Pancreas (tissue), 10 donors: ENCODE results near the gene LINGO3. TPM values are rescaled to one million over a fixed set of nuclear protein-coding genes. Genes with fewer than 3 reads are reported as not detected.

ENCODE experiments used
- ATAC-seq, 4 donors: fragments of 200-7000 bp; cut with Tn5 transposase; one replicate each; pipeline versions ENCODE4 v1.8.0 to v1.9.1; 2020; ENCODE audit warnings: mild to moderate bottlenecking in 4 of 4, moderate library complexity in 4 of 4
- DNase-seq, 6 donors: peaks; one replicate each; pipeline ENCODE4 v3.0.0-alpha.2; 2020
- FAIRE-seq: peaks from 2 replicates; lab custom pipeline; 2012; peaks lifted over from hg19 to GRCh38; lab: Jason Lieb, UNC
- H3K27ac ChIP-seq, 4 donors: fragments of 200-600 bp; sonication (generic); 1 replicate in 3 of 4; 2 replicates in 1 of 4; pipeline versions ENCODE4 v1.5.0 to v1.8.0; 2020
- H3K27me3 ChIP-seq, 4 donors: fragments of 200-600 bp; one replicate each; pipeline ENCODE4 v1.8.0; 2021
- H3K36me3 ChIP-seq, 3 donors: fragments of 200-600 bp; sonication (generic) in 1 of 3; one replicate each; pipeline versions ENCODE4 v1.5.0 to v1.8.0; 2020 to 2021
- H3K4me1 ChIP-seq, 3 donors: fragments of 200-600 bp; one replicate each; pipeline ENCODE4 v1.8.0; 2021
- H3K4me3 ChIP-seq, 4 donors: fragments of 200-600 bp; sonication (generic) in 2 of 4; one replicate each; pipeline versions ENCODE4 v1.5.0 to v1.8.0; 2020 to 2021
- H3K9me3 ChIP-seq, 4 donors: fragments of 200-600 bp; one replicate each; pipeline ENCODE4 v1.8.0; 2021
- WGBS, 2 donors: extraction: QIAGEN DNeasy Blood & Tissue Kit; methylation state at CpG; one replicate each; pipeline ENCODE4 v1.1.7; 2013; 5-methylcytosine and 5-hydroxymethylcytosine counted together
- intact Hi-C, 3 donors: fragments of 100-400 bp; cut with DNase I; formaldehyde crosslinking; loops; one replicate each; pipeline versions ENCODE4 v1.11.1 to v1.14.2; 2022
- polyA plus RNA-seq, 2 donors: library from polyadenylated mRNA; stranded (reverse); fragments of 200-250 nt; gene quantifications; one replicate each; pipeline ENCODE4 v1.2.3, GENCODE V29; 2013
- total RNA-seq, 6 donors: library from RNA; stranded (reverse); fragmentation: NEBNext Ultra II Directional in 4 of 6; extraction: Animal tissue kit (Norgen Biotek cat#: 25700) in 4 of 6; gene quantifications; one replicate each; pipeline versions ENCODE4 v1.2.1 to v1.2.4, GENCODE V29; 2021 to 2023
- TF ChIP-seq, protein P1 (sequence below), 4 donors: fragments of 200-600 bp; sonication (generic) in 3 of 4; IDR thresholded peaks; one replicate each; pipeline versions ENCODE4 v1.5.0 to v1.8.0; 2021; ENCODE audit warnings: antibody characterized with exemption in 4 of 4
- donor health status: healthy with polysubstance abuse.
- donor health status: DM: no; HTN: no; CAD: no; lungs with moderate emphysema.
- donor health status: DM: no; HTN: no; CAD: no.
- donor health status: control.
- donor health status: control.
- donor health status: Bipolar disorder and iron deficiency.
- donor health status: DM: yes; HTN: yes; CAD: no.
- donor health status: DM: no; HTN: no; CAD: no.
- donor health status: DM: no; HTN: no; CAD: no.
- donor health status: DM: yes; HTN: yes; CAD: no.

LINGO3 gene
- total and polyA plus RNA-seq, 8 donors, result 0.05 to 1.5 (median 0.16) TPM; not detected in 5

GRCh38 chr19:2271234-2272103, 36.5 kb downstream of the LINGO3 start:
- TF ChIP-seq, protein P1, sequence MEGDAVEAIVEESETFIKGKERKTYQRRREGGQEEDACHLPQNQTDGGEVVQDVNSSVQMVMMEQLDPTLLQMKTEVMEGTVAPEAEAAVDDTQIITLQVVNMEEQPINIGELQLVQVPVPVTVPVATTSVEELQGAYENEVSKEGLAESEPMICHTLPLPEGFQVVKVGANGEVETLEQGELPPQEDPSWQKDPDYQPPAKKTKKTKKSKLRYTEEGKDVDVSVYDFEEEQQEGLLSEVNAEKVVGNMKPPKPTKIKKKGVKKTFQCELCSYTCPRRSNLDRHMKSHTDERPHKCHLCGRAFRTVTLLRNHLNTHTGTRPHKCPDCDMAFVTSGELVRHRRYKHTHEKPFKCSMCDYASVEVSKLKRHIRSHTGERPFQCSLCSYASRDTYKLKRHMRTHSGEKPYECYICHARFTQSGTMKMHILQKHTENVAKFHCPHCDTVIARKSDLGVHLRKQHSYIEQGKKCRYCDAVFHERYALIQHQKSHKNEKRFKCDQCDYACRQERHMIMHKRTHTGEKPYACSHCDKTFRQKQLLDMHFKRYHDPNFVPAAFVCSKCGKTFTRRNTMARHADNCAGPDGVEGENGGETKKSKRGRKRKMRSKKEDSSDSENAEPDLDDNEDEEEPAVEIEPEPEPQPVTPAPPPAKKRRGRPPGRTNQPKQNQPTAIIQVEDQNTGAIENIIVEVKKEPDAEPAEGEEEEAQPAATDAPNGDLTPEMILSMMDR (IDR thresholded peaks at IDR 0.05), result no peak
- DNase-seq, result peak in 1 of 6 donors; percentile 48
- no peak for ATAC-seq
- no peak for FAIRE-seq
- Histone ChIP-seq H3K27ac (peak overlapping the region; percentile 97 to 100 (median 98)), H3K9me3 (no peaks in the 10 kb centered on the region), H3K27me3 (no peaks in the 10 kb centered on the region), H3K36me3 (peaks cover 0 to 13% (median 5%) of the 10 kb centered on the region in 3 donors), H3K4me1 (peaks cover 8 to 25% (median 20%) of the 10 kb centered on the region in 3 donors), H3K4me3 (peak overlapping the region; percentile 82 to 99 (median 98))
- WGBS, 2 donors, result 13 to 15% methylated on average over 43 of the region's 43 CpGs
- intact Hi-C loops, result loop anchor here in 1 of 3 donors (5.0 kb wide), 1 partner anchor 34 kb away; the partner anchor contains the start of genes PLEKHJ1 and SF3A2

DNA sequence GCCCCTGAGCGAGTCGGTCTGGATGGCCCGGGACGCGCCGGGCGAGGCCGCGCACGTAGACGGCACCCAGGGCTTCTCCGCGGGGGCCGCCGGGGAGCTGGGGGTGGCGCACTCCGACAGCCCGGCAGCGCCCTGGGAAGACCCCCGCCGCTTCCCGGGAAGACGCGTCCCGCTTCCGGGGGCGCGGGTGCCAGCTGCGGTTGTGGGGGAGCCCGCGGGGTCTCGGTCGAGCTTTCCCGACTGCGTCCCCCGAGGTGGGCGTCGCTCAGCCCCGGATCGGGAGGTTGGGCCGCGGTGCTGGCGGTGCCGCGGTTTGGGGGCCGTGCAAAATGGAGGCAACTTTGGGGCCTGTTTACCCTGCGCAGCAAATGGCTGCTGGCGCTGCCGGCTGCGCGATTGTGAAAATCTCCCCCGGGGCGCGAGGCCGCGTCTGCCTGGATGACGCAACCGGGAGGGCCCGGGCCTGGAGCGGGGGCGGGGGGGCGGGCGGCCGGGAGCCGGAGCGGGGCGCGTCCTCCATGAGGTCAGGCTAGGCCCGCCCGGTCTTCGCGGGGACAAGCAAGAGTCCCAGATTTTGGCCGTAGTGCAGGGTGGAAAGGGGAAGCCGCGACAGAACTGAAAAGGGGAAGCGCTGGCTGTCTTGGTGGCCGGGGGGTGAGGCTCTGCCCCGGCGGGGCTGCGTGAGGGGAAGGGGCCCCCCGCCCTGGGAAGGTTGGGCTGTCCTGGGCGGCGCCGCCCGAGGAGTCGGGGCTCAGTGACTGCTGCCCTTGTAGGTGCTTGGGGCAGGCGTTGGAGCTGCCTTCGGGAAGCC, 37.3 kb downstream of the LINGO3 start:
- Histone ChIP-seq H3K27me3 (no peaks in the 10 kb centered on the region), H3K4me3 (peak overlapping the region; percentile 82 to 99 (median 98)), H3K4me1 (peaks cover 8 to 27% (median 20%) of the 10 kb centered on the region in 3 donors), H3K9me3 (no peaks in the 10 kb centered on the region), H3K36me3 (peaks cover 0 to 13% (median 5%) of the 10 kb centered on the region in 3 donors), H3K27ac (peak overlapping the region; percentile 97 to 100 (median 98))
- ATAC-seq, result peak; percentile 35 to 59 (median 56)
- intact Hi-C loops, result loop anchor here in 1 of 3 donors (5.0 kb wide), 1 partner anchor 33 kb away; the partner anchor contains the start of genes PLEKHJ1 and SF3A2
- DNase-seq, result peak; percentile 79 to 94 (median 86)
- 0% methylated on average over 70 to 88 of the region's 88 CpGs for WGBS, 2 donors
- TF ChIP-seq, protein P1 (IDR thresholded peaks at IDR 0.05), result no peak
- FAIRE-seq, result no peak

DNA sequence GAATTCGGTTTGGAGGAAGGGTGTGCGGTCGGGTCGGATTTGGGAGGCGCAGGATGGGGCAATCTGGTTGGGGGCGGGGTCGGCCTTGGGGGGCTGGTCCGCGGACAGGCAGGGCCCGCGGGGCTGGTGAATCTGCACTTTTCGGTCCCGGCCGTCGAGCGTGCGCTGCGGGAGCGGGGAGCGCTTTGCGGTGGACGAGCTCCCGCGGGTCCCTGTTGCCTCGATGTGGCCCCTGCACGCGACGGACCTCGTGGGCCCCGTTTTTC, 37.9 kb downstream of the LINGO3 start:
- ATAC-seq, result peak; percentile 13 to 25 (median 22)
- Histone ChIP-seq H3K9me3 (no peaks in the 10 kb centered on the region), H3K4me3 (peak overlapping the region; percentile 82 to 99 (median 98)), H3K27me3 (no peaks in the 10 kb centered on the region), H3K4me1 (peaks cover 8 to 27% (median 20%) of the 10 kb centered on the region in 3 donors), H3K36me3 (peaks cover 0 to 13% (median 5%) of the 10 kb centered on the region in 3 donors), H3K27ac (peak overlapping the region; percentile 97 to 100 (median 98))
- 0% methylated on average over 28 to 30 of the region's 30 CpGs for WGBS, 2 donors
- intact Hi-C loops, result loop anchor here in 1 of 3 donors (5.0 kb wide), 1 partner anchor 33 kb away; the partner anchor contains the start of genes PLEKHJ1 and SF3A2
- no peak for FAIRE-seq
- TF ChIP-seq, protein P1 (IDR thresholded peaks at IDR 0.05), result no peak
- DNase-seq, result peak; percentile 60 to 88 (median 72)

- peaks cover 8 to 27% (median 20%) of the 10 kb centered on the region in 3 donors for H3K4me1 ChIP-seq
- peaks cover 0 to 13% (median 5%) of the 10 kb centered on the region in 3 donors for H3K36me3 ChIP-seq
- TF ChIP-seq, protein P1 (IDR thresholded peaks at IDR 0.05), result no peak
- 0 to 1% methylated on average over 79 to 103 of the region's 103 CpGs for WGBS, 2 donors
- H3K4me3 ChIP-seq, result peak overlapping the region; percentile 82 to 99 (median 98)
- ATAC-seq (peak; percentile 84 to 88 (median 86)), DNase-seq (peak; percentile 98 to 100 (median 99)), FAIRE-seq (no peak)
- no peaks in the 10 kb centered on the region for H3K27me3 ChIP-seq
- H3K27ac ChIP-seq, result peak overlapping the region; percentile 97 to 100 (median 98)
- intact Hi-C loops, result loop anchor here in 1 of 3 donors (5.0 kb wide), 1 partner anchor 32 kb away; the partner anchor contains the start of genes PLEKHJ1 and SF3A2
- H3K9me3 ChIP-seq, result no peaks in the 10 kb centered on the region
Observed at GRCh38 chr19:2269244-2270156, 38.5 kb downstream of the LINGO3 start.
